Epithelial cell of proximal tubule (primary cell): ENCODE results near the gene CYB5R3. TPM values are rescaled to one million over a fixed set of nuclear protein-coding genes. Genes with fewer than 3 reads are reported as not detected.
"Not testable (repeated sequence)": the region's sequence is repeated elsewhere in the genome, so short reads cannot be mapped to it uniquely, and the experiment has no call there.

Experiments used
- DNase-seq: peaks from one replicate; pipeline ENCODE4 v3.0.0-alpha.2; 2011; ENCODE audit warnings: low read depth
- H3K4me3 ChIP-seq: 2 replicates; pipeline ENCODE4 v1.5.1; 2011; ENCODE audit warnings: low read depth, mild to moderate bottlenecking, low read length
- CTCF ChIP-seq: conservative IDR thresholded peaks from 2 replicates; pipeline ENCODE4 v1.5.1; 2012; ENCODE audit warnings: low read depth, mild to moderate bottlenecking, low read length
- total RNA-seq: library from RNA; depleted of rRNA; stranded (reverse); fragments of >200 nt; gene quantifications from 2 replicates; pipeline ENCODE4 v1.2.3, GENCODE V29; 2015

CYB5R3 gene
- total RNA-seq, 1 donor from 2014 or later, result 122 TPM

GRCh38 chr22:42581762-42582716, 67.2 kb downstream of the CYB5R3 start:
- no peak for DNase-seq
- H3K4me3 ChIP-seq, result peak overlapping the region; percentile 75
- TF ChIP-seq CTCF, result no peak

GRCh38 chr22:42581194-42581761, 67.9 kb downstream of the CYB5R3 start:
- DNase-seq, result not testable (repeated sequence)

GRCh38 chr22:42580040-42580439, 69.2 kb downstream of the CYB5R3 start:
- DNase-seq, H3K4me3 ChIP-seq: not testable (repeated sequence)

More at GRCh38 chr22:42581194-42581761, 67.9 kb downstream of the CYB5R3 start:
- H3K4me3 ChIP-seq, result peak overlapping the region; percentile 75

GRCh38 chr22:42577623-42578240, 71.5 kb downstream of the CYB5R3 start:
- no peak overlapping the region for H3K4me3 ChIP-seq
- no peak for DNase-seq
- no peak for TF ChIP-seq CTCF

- DNase-seq, H3K4me3 ChIP-seq: not testable (repeated sequence)
Measured at GRCh38 chr22:42577141-42577540, 72.1 kb downstream of the CYB5R3 start.

- DNase-seq, H3K4me3 ChIP-seq: not testable (repeated sequence)
Measured at GRCh38 chr22:42575996-42576574, 73.1 kb downstream of the CYB5R3 start.

GRCh38 chr22:42574468-42574867, 74.7 kb downstream of the CYB5R3 start:
- DNase-seq, H3K4me3 ChIP-seq: not testable (repeated sequence)

- not testable (repeated sequence) for DNase-seq, H3K4me3 ChIP-seq
Measured at GRCh38 chr22:42574046-42574445, 75.1 kb downstream of the CYB5R3 start.

GRCh38 chr22:42571068-42571467, 78.1 kb downstream of the CYB5R3 start:
- not testable (repeated sequence) for H3K4me3 ChIP-seq, DNase-seq

- H3K4me3 ChIP-seq, DNase-seq: not testable (repeated sequence)
Measured at GRCh38 chr22:42570580-42570979, 78.6 kb downstream of the CYB5R3 start.

GRCh38 chr22:42567950-42568349, 81.2 kb downstream of the CYB5R3 start:
- not testable (repeated sequence) for H3K4me3 ChIP-seq, DNase-seq

Other genes starting within 250 kb of the CYB5R3 start
- not detected in 2 replicates for gene NFAM1, start 217.0 kb downstream of the CYB5R3 start, total RNA-seq
- 52.6 and 109 TPM in 2 replicates for gene RRP7A, start 129.6 kb downstream of the CYB5R3 start, total RNA-seq
- 0.23 and 5.0 TPM in 2 replicates for gene SERHL2, start 95.4 kb downstream of the CYB5R3 start, total RNA-seq
- 35.0 and 40.2 TPM in 2 replicates for gene POLDIP3, start 34.5 kb downstream of the CYB5R3 start, total RNA-seq
- gene ATP5MGL, start 8.8 kb downstream of the CYB5R3 start, total RNA-seq, result 0.58 TPM in 1 of 2 replicates, not detected in the other
- gene A4GALT, start 71.5 kb upstream of the CYB5R3 start, total RNA-seq, result 16.2 and 17.8 TPM in 2 replicates
- gene ARFGAP3, start 207.9 kb upstream of the CYB5R3 start, total RNA-seq, result 50.1 and 62.2 TPM in 2 replicates